ENCODE measurements around the gene PAFAH2. TPM values are rescaled to one million over a fixed set of nuclear protein-coding genes. Genes with fewer than 3 reads are reported as not detected.

PAFAH2 gene
- polyA plus RNA-seq, 1 of the 3 experiments (the other 2 are of a cell fraction) = 10.8 TPM

- Histone ChIP-seq H3K9me3 (no peaks in the 10 kb centered on the region), H3K36me3 (replicated peaks in 1 of 2; ENCODE audit: control insufficient read depth in 1 of 2, insufficient read depth in 2 of 2, low read length in 1 of 2) (no peaks in the 10 kb centered on the region), H3K9me2 (no peaks in the 10 kb centered on the region), H3K4me1 (ENCODE audit: control insufficient read depth in 1 of 2, insufficient read depth in 2 of 2, low read depth in 1 of 2, low read length in 1 of 2) (peaks cover 8 to 20% of the 10 kb centered on the region in 2 experiments; a peak in 2 of 4 replicates), H3K4me3 (ENCODE audit: low read depth in 2 of 2, low read length in 1 of 2) (no peak overlapping the region), H4K20me1 (ENCODE audit: insufficient read depth) (no peaks in the 10 kb centered on the region), H3F3A (replicated peaks; ENCODE audit: insufficient read depth) (no peaks in the 10 kb centered on the region), H3K79me2 (ENCODE audit: insufficient read depth) (no peaks in the 10 kb centered on the region), H3K27ac (ENCODE audit: low read depth in 2 of 2, low read length in 1 of 2) (no peak overlapping the region), H2AFZ (ENCODE audit: low read depth) (no peak overlapping the region), H3K9ac (no peak overlapping the region), H3K4me2 (no peak overlapping the region), H3K27me3 (ENCODE audit: insufficient read depth) (no peaks in the 10 kb centered on the region)
- ChIA-PET POLR2A (no interaction called here), CTCF (no interaction called here)
- DNase-seq = no peak
- no peak for TF ChIP-seq RCOR1 (IDR thresholded peaks at IDR 0.05; ENCODE audit: low read length)
- no peak for TF ChIP-seq CTCF (IDR thresholded peaks at IDR 0.05)
- no peak for TF ChIP-seq ELF1 (IDR thresholded peaks at IDR 0.05)
- TF ChIP-seq MEF2A (IDR thresholded peaks at IDR 0.05; ENCODE audit: borderline replicate concordance, low read depth) = no peak
- no peak for TF ChIP-seq RAD21 (IDR thresholded peaks at IDR 0.05; ENCODE audit: low read length)
- no peak for TF ChIP-seq EP300 (IDR thresholded peaks at IDR 0.05; ENCODE audit: borderline replicate concordance in 1 of 2, low read depth in 1 of 2, low read length in 1 of 2)
- TF ChIP-seq, protein P1, sequence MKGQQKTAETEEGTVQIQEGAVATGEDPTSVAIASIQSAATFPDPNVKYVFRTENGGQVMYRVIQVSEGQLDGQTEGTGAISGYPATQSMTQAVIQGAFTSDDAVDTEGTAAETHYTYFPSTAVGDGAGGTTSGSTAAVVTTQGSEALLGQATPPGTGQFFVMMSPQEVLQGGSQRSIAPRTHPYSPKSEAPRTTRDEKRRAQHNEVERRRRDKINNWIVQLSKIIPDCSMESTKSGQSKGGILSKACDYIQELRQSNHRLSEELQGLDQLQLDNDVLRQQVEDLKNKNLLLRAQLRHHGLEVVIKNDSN (IDR thresholded peaks at IDR 0.05; ENCODE audit: borderline replicate concordance, low read depth) = no peak
- TF ChIP-seq ZBTB33 (IDR thresholded peaks at IDR 0.05; ENCODE audit: borderline replicate concordance, low read depth) = no peak
- no peak for TF ChIP-seq MAX (IDR thresholded peaks at IDR 0.05; ENCODE audit: low read depth)
- TF ChIP-seq RXRA (IDR thresholded peaks at IDR 0.05; ENCODE audit: borderline replicate concordance, low read depth) = no peak
- TF ChIP-seq PBX3 (IDR thresholded peaks at IDR 0.05) = no peak
- TF ChIP-seq FOSL2 (IDR thresholded peaks at IDR 0.05; ENCODE audit: borderline replicate concordance, low read depth) = no peak
- TF ChIP-seq IRF3 (IDR thresholded peaks at IDR 0.05; ENCODE audit: low read depth, low read length) = no peak
- no peak for TF ChIP-seq JUND (IDR thresholded peaks at IDR 0.05)
- 100% methylated on average over 2 of the region's 2 CpGs for WGBS (ENCODE audit: low lambda C conversion rate)
Observed at GRCh38 chr1:26015358-26015757, 17.5 kb upstream of the PAFAH2 start.

Measured in SK-N-SH (cell line).